Measurements from ENCODE around the gene AMMECR1. TPM values are rescaled to one million over a fixed set of nuclear protein-coding genes. Genes with fewer than 3 reads are reported as not detected.
A peak's percentile ranks its signal among the peaks of the same experiment; 100 is the strongest.

Gene AMMECR1
- total RNA-seq, 1 experiment from 2014 or later, result 15.0 TPM

DNA sequence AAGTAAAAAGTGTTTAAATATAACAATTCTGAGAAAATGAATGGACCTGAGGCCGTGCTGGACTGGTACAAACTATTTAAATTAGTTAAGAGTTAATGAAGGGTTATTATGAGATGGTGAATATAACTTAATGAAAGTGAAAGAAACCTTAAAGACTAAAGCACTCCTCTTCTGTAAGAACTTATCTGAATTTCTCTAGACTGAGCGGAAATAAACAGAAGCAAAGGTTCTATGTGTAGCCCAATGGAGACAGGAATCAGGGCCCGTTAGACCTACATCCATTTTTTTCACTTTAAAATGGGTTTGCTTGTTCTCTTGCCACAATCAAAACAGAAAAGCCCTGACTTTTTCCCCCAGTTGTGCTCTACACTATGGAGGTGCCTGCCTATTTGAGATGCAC is 14.9 kb downstream of the AMMECR1 start:
- no peaks in the 10 kb centered on the region for H3K4me1 ChIP-seq (ENCODE audit: control insufficient read depth, insufficient read depth, low read length)
- DNase-seq (ENCODE audit: low read depth, low spot score), result no peak
- intact Hi-C loops (cut with micrococcal nuclease; ENCODE audit: unreplicated experiment), result no loop called here
- ATAC-seq, result no peak
- no peak overlapping the region for H3K27ac ChIP-seq (ENCODE audit: low read length)
- in situ Hi-C loops (cut with HindIII; ENCODE audit: low pct_unique_long_range_greater_than_20kb, low sequenced_read_pairs), result no loop called here
- TF ChIP-seq, protein P1, sequence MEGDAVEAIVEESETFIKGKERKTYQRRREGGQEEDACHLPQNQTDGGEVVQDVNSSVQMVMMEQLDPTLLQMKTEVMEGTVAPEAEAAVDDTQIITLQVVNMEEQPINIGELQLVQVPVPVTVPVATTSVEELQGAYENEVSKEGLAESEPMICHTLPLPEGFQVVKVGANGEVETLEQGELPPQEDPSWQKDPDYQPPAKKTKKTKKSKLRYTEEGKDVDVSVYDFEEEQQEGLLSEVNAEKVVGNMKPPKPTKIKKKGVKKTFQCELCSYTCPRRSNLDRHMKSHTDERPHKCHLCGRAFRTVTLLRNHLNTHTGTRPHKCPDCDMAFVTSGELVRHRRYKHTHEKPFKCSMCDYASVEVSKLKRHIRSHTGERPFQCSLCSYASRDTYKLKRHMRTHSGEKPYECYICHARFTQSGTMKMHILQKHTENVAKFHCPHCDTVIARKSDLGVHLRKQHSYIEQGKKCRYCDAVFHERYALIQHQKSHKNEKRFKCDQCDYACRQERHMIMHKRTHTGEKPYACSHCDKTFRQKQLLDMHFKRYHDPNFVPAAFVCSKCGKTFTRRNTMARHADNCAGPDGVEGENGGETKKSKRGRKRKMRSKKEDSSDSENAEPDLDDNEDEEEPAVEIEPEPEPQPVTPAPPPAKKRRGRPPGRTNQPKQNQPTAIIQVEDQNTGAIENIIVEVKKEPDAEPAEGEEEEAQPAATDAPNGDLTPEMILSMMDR (IDR thresholded peaks at IDR 0.05), result no peak
- TF ChIP-seq POLR2AphosphoS5 (IDR thresholded peaks at IDR 0.05; ENCODE audit: low read depth, low read length), result no peak
- no peak for TF ChIP-seq REST (IDR thresholded peaks at IDR 0.05; ENCODE audit: insufficient read depth in 1 of 2, low read depth in 2 of 2, low read length in 1 of 2)
- TF ChIP-seq SIN3A (IDR thresholded peaks at IDR 0.05; ENCODE audit: borderline replicate concordance, insufficient read depth, low read depth, low read length), result no peak
- TF ChIP-seq TCF7L2 (IDR thresholded peaks at IDR 0.05; ENCODE audit: low read depth, low read length), result no peak
- no peak overlapping the region for H3K4me3 ChIP-seq (ENCODE audit: low read depth in 2 of 2, low read length in 2 of 2)
- no peaks in the 10 kb centered on the region for H3K9me3 ChIP-seq (ENCODE audit: control insufficient read depth, insufficient read depth, low read depth, low read length)
- H3K27me3 ChIP-seq (ENCODE audit: control insufficient read depth, insufficient read depth, low read length), result no peaks in the 10 kb centered on the region
- no TSS peak for BruUV-seq (replicated peaks)
- ChIA-PET POLR2A (no interaction called here), CTCF (no interaction called here)
- H3K36me3 ChIP-seq (ENCODE audit: control insufficient read depth, insufficient read depth, low read length), result no peaks in the 10 kb centered on the region

GRCh38 chrX:110301194-110301593 is 16.7 kb downstream of the AMMECR1 start:
- ChIA-PET POLR2A (no interaction called here), CTCF (no interaction called here)
- Histone ChIP-seq H3K4me1 (ENCODE audit: control insufficient read depth, insufficient read depth, low read length) (no peaks in the 10 kb centered on the region), H3K27me3 (ENCODE audit: control insufficient read depth, insufficient read depth, low read length) (no peaks in the 10 kb centered on the region), H3K36me3 (ENCODE audit: control insufficient read depth, insufficient read depth, low read length) (no peaks in the 10 kb centered on the region), H3K27ac (ENCODE audit: low read length) (no peak overlapping the region), H3K4me3 (ENCODE audit: low read depth in 2 of 2, low read length in 2 of 2) (no peak overlapping the region), H3K9me3 (ENCODE audit: control insufficient read depth, insufficient read depth, low read depth, low read length) (peaks cover 4% of the 10 kb centered on the region; the same call in 1 of the 2 replicates)
- DNase-seq (ENCODE audit: low read depth, low spot score) (no peak), ATAC-seq (peak; percentile 62)
- no TSS peak for BruUV-seq (replicated peaks)
- intact Hi-C loops (cut with micrococcal nuclease; ENCODE audit: unreplicated experiment), result no loop called here
- TF ChIP-seq, protein P1 (IDR thresholded peaks at IDR 0.05), result no peak
- no peak for TF ChIP-seq POLR2AphosphoS5 (IDR thresholded peaks at IDR 0.05; ENCODE audit: low read depth, low read length)
- TF ChIP-seq SIN3A (IDR thresholded peaks at IDR 0.05; ENCODE audit: borderline replicate concordance, insufficient read depth, low read depth, low read length), result no peak
- no peak for TF ChIP-seq TCF7L2 (IDR thresholded peaks at IDR 0.05; ENCODE audit: low read depth, low read length)
- TF ChIP-seq REST (IDR thresholded peaks at IDR 0.05; ENCODE audit: insufficient read depth in 1 of 2, low read depth in 2 of 2, low read length in 1 of 2), result no peak
- in situ Hi-C loops (cut with HindIII; ENCODE audit: low pct_unique_long_range_greater_than_20kb, low sequenced_read_pairs), result no loop called here

Data from Panc1 (cell line).